GM21360 (cell line): Measurements from ENCODE around the gene LGMN.

Source experiments
- ATAC-seq: cut with Tn5 transposase; IDR thresholded peaks from one replicate; pipeline ENCODE4 v1.9.1; 2021; ENCODE audit warnings: mild to moderate bottlenecking, moderate library complexity; ENCODE audit not compliant: unreplicated experiment

Gene LGMN

DNA sequence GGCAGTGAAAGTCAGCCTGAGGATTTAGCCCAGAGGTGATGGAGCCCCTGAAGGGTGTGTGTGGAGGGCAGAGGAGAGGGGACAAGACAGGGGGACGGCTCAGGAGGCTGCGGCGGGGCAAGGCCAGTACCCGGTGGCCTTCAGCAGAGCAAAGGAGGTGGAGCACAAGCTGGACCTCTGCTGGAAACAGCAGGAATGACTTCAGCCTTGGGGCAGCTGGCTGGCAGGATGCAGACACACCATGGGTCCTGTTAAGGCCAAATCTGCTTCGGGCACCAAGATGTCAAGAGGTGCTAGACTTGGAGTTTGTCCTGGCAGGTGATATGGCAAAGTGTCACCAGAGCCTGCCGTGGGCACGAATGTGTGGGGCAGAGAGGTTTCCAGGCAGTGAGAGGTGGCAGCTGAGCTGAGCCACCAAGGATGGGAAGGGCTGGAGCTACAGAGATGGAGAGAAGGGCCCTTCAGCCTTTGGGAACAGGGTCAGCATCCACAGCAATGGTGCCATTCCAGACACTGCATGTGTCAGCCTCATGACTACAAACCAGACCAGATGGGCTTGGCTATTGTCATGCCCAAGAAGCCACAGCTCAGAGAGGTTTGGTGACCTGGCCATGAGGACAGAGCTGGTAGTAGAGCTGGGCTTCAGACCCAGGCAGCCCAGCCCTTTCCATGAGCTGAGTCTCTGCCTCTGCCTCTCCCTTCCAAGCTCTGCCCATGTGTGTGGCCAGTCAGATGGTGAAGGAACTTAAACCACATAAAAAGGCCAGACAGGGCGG, 91.9 kb downstream of the LGMN start:
- no peak for ATAC-seq

DNA sequence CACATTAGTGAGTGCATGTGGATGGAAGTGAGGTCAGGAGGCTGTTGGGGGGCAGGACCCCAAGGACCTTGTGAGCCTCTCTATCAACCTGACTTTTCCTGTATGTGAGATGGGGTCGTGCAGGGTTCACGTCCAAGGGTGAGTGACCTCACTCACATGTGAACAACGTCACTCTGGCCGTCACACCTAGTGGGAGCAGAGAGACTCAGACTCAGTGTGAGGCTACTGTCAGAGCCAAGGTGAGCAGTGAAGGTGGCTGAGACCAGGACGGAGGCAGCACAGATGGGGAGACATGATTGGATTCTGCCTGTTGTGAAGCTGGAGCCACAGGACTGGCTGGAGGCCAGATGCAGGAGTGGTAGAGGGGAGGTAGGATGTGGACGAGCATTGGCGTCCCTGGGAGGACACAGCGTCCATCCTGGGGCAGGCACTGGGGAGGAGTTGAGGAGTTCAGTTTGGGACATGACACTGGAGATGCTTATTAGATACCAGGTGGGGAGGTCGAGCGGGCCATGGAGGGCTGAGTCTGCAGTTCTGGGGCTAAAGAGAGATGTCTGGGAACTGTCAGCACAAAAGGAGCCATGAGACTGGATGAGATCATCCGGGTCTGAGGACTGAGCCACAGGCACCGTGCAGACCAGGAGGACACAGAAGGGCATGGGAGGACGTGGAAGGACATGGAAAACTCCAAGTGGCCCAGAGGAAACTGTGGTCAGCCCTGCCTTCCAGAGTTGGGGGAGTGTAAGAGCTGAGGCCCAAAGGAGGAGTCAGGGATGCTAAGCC, 92.8 kb downstream of the LGMN start:
- no peak for ATAC-seq

DNA sequence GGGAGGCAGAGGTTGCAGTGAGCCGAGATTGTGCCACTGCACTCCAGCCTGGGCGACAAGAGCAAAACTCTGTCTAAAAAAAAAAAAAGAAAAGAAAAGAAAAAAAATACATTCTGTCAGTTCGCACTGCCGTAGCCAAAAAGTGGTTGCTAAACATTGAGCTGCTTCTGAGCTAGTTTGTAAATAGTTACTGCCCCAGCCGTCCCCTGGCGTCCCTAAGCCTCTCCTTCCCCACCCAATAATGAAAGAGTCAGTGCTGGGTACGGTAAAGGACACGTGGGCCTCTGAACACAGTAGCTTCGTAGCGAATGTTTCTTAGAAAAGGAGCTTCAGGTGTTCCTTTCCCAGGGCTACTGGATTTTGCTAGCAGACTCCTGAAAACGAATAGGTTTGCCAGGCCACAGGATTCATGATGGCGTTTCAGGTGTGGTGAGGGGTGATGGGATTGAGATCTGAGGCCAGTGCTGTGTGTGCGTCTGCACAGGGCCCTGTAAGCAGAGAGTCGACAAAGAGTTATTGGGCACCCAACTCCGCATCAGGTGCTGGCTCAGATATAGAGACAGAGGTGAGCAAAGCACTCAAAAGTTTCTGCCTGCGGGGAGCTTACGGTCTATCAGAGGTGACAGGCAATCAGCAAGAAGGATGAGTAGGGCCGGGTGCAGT, 94.1 kb downstream of the LGMN start:
- ATAC-seq: no peak
